Measurements from ENCODE around the gene BAHCC1.
A peak's percentile ranks its signal among the peaks of the same experiment; 100 is the strongest.
"Not testable (repeated sequence)": the region's sequence is repeated elsewhere in the genome, so short reads cannot be mapped to it uniquely, and the experiment has no call there.

BAHCC1 gene

GRCh38 chr17:81394921-81395599 lies at the start of gene BAHCC1:
BAHCC1 (plus strand) TSS chr17:81395457; CDS start chr17:81399740, 4,283 bp downstream.
- DNase-seq: peak; percentile 85

DNA sequence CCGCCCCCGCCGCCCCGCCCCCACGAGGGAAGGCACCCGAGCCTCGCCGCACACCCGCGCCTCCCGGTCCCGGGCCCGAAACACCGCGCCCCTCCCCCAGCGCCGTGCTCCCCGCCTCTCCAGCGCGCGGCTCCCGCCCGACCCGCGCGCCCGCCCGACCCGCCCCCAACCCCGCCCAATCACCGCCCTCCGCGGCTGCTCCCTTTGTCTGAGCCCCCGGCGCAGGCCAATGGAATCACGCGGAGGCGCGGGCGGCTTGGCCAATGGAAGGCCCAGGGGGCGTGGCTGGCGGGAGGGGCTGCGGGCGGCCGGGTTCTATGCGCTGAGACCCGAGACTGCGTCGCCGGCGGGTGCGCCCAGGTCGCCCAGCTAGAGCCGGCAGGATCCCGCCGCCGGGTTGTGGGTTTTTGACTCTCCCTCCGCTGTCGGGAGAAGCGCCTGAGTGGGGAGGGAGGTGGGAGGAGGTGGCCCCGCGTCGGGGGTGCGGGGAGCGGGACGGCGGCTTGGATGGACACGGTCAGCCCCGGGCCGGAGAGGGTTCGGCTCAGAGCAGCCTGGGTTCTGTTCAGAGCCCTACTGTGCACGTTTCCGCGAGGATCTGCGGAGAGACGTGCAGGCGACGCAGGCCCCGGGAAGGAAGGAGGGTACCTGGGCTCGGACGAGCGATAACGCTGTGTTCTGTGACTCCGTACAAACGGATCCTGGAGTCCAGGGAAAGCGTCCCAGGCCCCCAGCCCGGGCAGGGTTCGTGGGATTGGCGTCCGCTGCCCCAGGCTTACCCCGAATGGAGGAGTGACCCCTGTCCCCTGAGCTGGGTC lies 49.0 kb upstream of the BAHCC1 start:
- peak; percentile 95 for DNase-seq

DNA sequence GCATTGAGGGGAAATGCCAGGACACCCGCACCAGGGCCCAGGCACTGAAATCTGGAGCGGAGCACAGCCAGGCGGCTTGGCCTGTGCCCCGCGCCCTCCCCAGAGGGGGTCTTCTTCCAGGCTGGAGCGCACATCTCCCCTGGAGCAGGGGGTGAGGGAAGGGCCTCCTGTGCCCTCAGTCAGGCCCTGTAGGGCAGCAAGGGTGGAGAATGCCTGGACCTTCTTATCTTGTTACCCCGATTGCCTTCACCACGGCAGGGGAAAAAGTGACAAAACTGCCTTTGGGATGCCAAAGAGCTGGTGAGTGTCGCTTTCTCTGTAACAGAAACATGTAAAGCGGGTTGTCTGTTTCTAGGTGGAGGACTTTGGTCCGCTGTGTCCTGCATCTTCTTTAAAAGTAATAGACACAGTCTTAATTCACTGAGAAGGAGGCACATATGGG lies 48.3 kb upstream of the BAHCC1 start:
- no peak for DNase-seq

GRCh38 chr17:81347437-81347836 lies 47.8 kb upstream of the BAHCC1 start:
- DNase-seq: no peak

DNA sequence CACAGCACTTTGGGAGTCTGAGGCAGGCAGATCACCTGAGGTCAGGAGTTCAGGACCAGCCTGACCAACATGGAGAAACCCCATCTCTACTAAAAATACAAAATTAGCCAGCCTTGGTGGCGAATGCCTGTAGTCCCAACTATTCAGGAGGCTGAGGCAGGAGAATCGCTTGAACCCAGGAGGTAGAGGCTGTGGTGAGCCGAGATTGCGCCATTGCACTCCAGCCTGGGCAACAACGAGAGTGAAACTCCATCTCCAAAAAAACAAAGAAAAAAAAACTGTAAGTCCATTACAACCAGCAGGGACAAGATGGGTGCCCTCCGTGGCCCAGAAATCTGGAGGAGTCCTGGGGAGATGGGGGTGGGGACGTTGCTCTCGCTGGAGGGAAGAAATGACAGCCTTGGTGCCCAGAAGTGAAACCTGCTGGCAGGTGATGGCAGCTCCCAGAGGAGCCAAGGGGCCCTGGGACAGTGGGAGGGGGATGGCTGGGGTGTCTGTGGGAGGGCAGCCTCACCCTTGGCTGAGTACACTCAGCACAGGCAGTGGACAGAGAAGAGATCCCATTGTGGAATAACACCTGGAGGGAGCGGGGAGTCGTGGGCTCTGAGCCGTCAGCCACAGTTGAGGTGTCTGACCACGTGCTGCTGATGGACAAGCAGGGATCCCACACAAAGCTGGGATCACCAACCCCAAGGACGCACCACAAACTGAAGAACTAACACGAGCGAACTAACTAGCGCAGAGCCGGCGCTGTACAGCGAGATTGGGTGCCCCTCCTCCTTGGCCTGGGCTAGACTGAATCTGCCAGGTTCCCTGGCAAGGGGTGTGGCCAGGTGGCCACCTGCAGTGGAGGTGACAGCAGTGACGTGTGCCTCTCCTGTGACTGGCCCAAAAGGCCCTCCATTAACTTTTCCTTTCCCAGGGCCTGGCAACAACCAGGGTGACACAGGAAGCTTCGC lies 46.9 kb upstream of the BAHCC1 start:
- no peak for DNase-seq

DNA sequence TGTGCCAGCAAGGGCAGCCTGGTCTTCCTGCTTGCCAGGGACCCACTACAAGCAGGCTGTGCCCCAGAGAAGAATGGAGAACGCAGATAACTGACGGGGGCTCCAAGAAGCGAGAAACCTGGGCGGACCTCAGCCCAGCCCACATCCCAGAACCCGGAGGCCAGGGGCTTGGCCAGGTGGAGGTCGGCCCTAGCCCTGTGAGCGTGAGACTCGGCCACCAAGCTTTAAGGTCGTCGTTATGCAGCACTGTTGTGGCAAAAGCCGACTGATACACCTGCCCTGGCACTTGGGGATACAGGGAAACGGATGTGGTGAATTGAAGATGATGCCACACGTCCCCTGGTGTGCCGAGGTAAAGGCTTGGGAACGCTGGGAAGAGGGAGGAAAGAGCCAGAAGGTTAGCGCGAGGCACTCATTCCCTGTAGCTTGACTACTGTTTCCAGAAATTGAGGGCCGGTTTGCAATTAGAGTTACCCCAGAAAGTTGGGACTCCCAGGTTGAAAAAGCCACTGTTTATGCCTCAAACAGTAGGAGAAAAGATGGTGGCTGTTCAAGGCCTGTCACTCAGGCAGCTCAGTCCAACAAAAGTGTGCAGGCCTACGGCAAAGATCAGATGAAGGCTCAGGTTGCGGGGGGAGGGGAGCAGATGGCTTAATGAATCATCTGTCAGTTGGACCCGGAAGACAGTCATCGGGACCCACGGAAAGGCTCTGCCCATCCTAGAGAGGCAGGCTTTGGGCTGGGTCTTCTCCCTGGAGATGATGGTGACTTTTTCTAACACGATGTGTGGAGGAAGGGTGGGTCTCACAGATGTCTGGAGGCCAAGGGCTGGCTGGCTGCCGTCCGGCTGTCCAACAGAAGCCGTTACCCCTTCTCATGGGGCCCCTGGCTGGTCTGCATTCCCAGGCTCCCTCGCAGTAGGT lies 45.6 kb upstream of the BAHCC1 start:
- DNase-seq: no peak

- DNase-seq: no peak
These were observed 44.9 kb upstream of the BAHCC1 start for GRCh38 chr17:81350320-81350890.

- not testable (repeated sequence) for DNase-seq
These were observed 43.8 kb upstream of the BAHCC1 start for GRCh38 chr17:81351329-81352052.

DNA sequence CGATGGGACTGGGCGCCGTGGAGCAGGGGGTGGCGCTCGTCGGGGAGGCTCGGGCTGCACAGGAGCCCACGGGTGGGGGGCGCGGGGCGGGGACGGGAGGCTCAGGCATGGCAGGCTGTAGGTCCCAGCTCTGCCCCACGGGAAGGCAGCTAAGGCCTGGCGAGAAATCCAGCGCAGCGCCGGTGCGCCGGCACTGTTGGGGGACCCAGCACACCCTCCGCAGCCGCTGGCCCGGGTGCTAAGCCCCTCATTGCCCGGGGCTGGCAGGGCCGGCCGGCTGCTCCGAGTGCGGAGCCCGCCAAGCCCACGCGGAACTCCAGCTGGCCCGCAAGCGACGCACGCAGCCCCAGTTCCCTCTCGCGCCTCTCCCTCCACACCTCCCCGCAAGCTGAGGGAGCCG lies 43.2 kb upstream of the BAHCC1 start:
- not testable (repeated sequence) for DNase-seq

DNA sequence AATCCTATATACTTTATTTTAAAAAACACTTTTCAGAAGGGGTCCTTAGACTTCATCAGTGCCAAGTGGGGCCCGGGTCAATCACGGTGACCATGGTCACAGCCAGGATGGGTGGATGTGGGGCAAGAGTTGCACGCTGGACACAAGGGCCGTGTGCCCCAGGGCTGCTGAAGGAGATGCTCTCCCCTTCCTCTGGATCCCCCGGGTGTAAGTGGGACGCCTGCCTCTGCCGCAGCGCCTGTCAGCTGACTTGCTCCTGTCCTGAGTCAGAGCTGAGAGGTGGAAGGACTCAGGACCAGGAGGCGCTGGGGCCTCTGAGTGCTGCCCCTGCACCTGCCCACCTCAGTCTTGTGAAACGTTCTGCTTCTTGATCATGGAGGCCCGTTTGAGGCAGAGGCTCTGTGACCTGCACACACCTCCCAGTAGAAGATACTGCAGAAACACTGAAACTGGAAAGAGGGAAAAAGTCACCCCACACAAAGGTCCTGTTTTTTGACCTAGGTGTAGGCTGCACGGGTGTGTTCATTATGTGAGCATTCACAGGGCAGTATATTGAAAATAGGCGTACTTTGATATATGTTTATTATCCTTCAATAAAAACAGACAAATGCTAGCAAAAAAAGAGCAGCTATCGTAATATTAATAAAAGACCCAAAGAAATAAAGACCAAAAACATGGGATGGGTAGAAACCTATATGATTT lies 40.9 kb upstream of the BAHCC1 start:
- DNase-seq: no peak

GRCh38 chr17:81354954-81355347 lies 40.3 kb upstream of the BAHCC1 start:
- no peak for DNase-seq

DNA sequence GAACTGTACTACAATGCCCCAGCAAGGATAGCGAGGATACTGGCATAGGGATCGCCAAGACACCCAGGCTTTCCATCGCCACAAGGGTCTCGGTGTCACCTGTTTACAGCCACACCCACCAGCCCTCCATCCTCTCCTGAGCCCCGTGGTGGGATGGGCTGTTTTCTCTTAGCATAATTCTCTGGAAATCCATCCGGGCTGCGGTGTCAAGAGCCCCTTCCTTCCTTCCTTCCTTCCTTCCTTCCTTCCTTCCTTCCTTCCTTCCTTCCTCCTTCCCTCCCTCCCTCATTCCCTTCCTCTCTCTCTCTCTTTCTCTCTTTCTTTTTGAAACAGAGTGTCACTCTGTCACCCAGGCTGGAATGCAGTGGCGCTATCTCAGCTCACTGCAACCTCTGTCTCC lies 36.0 kb upstream of the BAHCC1 start:
- no peak for DNase-seq

GRCh38 chr17:81362001-81362400 lies 33.3 kb upstream of the BAHCC1 start:
- not testable (repeated sequence) for DNase-seq

- no peak for DNase-seq
These were observed 30.7 kb upstream of the BAHCC1 start for GRCh38 chr17:81364278-81365147.

- no peak for DNase-seq
These were observed 30.1 kb upstream of the BAHCC1 start for GRCh38 chr17:81365148-81365600.

GRCh38 chr17:81365601-81366585 lies 29.4 kb upstream of the BAHCC1 start:
- DNase-seq: peak; percentile 32

- no peak for DNase-seq
These were observed 28.6 kb upstream of the BAHCC1 start for GRCh38 chr17:81366648-81367047.

DNA sequence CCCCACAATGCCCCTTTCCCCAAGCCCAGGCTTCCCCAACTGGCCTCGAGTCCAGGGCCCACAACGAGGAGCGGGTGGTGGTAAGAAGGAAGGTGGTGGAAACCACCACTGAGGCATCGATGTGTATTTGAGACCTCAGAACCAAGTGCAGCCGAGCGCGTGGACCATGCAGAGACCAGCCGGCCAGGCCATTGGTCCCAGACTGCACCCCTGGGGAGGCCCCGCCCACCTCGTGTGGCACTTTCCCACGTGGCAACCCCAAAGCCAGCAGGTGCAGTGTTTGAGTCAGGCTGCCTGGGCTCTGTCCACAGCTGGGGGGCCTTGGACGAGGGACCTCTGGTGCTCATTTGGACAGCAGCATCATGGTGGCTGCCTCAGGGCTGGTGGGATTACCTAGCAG lies 28.1 kb upstream of the BAHCC1 start:
- no peak for DNase-seq

Data from CD4-positive, alpha-beta T cell treated with Interleukin-21 for 1 hour (primary cell).